GM19468 (cell line): ENCODE data around the gene ARPIN.
"Not testable (repeated sequence)": the region's sequence is repeated elsewhere in the genome, so short reads cannot be mapped to it uniquely, and the experiment has no call there.

Experiments
- ATAC-seq: cut with Tn5 transposase; IDR thresholded peaks from one replicate; pipeline ENCODE4 v1.9.1; 2021; ENCODE audit warnings: mild to moderate bottlenecking, moderate library complexity, moderate number of reproducible peaks; ENCODE audit not compliant: unreplicated experiment; ENCODE audit errors: extremely low read depth

ARPIN gene

GRCh38 chr15:89912145-89912673, 543 bp downstream of the ARPIN start:
- no peak for ATAC-seq

- ATAC-seq, result no peak
Observed at GRCh38 chr15:89910891-89911626, 1.7 kb downstream of the ARPIN start.

GRCh38 chr15:89909611-89910010, 3.1 kb downstream of the ARPIN start:
- ATAC-seq, result no peak

- ATAC-seq, result no peak
Observed at GRCh38 chr15:89908226-89908625, 4.5 kb downstream of the ARPIN start.

GRCh38 chr15:89907289-89907688, 5.5 kb downstream of the ARPIN start:
- no peak for ATAC-seq

GRCh38 chr15:89905846-89906378, 6.8 kb downstream of the ARPIN start:
- ATAC-seq, result no peak

GRCh38 chr15:89904519-89904918, 8.2 kb downstream of the ARPIN start:
- no peak for ATAC-seq

- ATAC-seq, result no peak
Observed at GRCh38 chr15:89903858-89904130, 9.0 kb downstream of the ARPIN start.

- no peak for ATAC-seq
Observed at GRCh38 chr15:89903015-89903857, 9.5 kb downstream of the ARPIN start.

- no peak for ATAC-seq
Observed at GRCh38 chr15:89900849-89901248, 11.9 kb downstream of the ARPIN start.

- no peak for ATAC-seq
Observed at GRCh38 chr15:89899951-89900567, 12.7 kb downstream of the ARPIN start.

GRCh38 chr15:89899295-89899945, 13.3 kb downstream of the ARPIN start:
- no peak for ATAC-seq

- ATAC-seq, result no peak
Observed at GRCh38 chr15:89898614-89899294, 14.0 kb downstream of the ARPIN start.

GRCh38 chr15:89898146-89898545, 14.6 kb downstream of the ARPIN start:
- no peak for ATAC-seq

GRCh38 chr15:89893696-89894447, 18.9 kb downstream of the ARPIN start, which contains the start of gene AP3S2:
Gene AP3S2, minus strand, starts transcription at chr15:89893994. Its CDS starts 45 bp downstream, at chr15:89893949.
- ATAC-seq, result peak; percentile 90

- no peak for ATAC-seq
Observed at GRCh38 chr15:89893027-89893426, 19.7 kb downstream of the ARPIN start.

- ATAC-seq, result no peak
Observed at GRCh38 chr15:89888214-89888804, 24.4 kb downstream of the ARPIN start.

- no peak for ATAC-seq
Observed at GRCh38 chr15:89885611-89886010, 27.1 kb downstream of the ARPIN start.

GRCh38 chr15:89885179-89885578, 27.6 kb downstream of the ARPIN start:
- not testable (repeated sequence) for ATAC-seq
